Stimulated activated CD4-positive, alpha-beta T cell treated with anti-CD3 and anti-CD28 coated beads, Interleukin-1b, Interleukin-23, amount 100 ng/mL, for 24 hours (primary cell): ENCODE measurements around the gene JRKL.
"Not testable (repeated sequence)": the region's sequence is repeated elsewhere in the genome, so short reads cannot be mapped to it uniquely, and the experiment has no call there.

Experiments
- DNase-seq, 4 experiments: peaks; one replicate each; pipeline ENCODE4 v3.0.0-alpha.2; 2020; ENCODE audit warnings: low read depth in 4 of 4, low spot score in 1 of 4

Gene JRKL

DNA sequence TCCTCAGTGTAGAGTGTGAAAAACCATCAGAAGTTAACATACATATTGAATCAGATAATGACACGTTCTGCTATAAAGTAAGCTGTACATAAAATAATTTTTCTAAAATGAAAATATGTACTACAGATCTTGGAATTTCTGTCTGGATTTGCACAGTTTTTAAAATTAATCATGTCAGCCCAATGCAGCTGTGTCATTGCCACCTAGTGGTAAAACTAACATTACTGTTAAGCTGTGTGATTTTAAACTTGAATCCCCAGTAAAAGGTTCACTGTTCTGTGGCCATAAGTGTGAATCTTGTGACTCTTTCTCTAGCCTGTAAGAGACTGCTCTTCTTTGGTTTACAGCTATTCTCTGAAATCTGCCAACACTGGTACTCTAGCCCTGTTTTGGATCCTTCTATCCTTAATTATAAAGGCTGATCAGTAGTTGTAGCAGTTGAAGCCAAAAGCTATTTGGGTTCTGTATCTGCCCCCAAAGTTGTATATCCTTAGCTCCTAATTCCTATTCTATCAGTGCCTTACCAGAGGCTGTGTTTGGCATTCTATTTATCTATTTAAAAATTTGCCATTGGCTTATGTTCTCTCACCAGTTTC, 4.0 kb downstream of the JRKL start:
- no peak for DNase-seq

DNA sequence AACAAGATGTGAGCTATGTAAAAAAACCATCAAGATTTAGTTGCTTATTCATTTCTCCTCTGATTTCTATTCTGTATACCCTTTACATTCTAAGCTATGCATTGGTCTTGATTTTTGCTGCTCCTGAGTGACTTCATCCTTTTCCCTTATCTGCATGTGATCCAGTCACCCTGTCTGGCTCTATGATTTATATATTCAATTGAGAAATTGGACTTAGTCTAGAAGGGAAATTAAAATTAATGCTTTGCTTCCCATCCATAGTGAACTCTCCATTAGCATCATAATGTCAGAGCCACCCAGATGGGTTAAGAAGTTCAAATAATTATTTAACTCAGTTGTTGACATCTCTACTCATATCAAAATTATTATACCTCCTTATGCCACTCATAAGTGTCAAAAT, 5.0 kb downstream of the JRKL start:
- DNase-seq: no peak

DNA sequence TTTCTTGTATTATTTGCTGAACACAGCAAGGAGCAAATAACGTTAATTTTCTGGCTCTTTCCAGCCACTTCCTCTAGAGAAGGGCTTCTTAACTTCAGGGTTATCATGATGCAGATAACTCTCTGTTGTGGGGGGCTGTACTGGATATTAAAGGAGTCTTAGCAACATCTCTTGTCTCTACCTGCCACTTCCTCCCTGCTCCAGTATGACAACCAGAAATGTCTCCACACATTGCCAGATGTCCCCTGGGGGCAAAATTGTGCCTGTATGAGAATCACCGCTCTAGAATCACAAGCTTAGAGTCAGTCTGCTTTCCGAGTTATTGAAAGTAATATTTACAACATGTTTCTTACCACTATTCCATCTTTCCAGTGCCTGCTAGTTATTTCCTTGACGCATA, 6.8 kb downstream of the JRKL start:
- no peak for DNase-seq

DNA sequence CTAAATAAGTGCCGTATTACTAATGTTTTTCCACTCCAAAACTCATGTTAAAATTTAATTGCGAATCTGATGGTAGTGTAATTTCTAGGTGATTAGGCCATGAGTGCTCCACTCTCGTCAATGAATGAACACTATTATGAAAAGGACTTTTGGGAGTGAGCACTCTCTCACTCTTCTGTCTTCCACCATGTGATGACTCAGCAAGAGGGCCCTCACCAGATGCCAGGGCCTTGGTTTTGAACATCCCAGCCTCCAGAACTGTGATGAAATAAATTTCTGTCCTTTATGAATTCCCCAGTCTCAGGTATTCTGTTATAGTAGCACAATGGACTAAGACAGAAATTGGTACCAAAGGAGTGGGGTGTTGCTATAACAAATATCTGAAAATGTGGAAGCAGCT, 8.1 kb downstream of the JRKL start:
- DNase-seq: no peak

DNA sequence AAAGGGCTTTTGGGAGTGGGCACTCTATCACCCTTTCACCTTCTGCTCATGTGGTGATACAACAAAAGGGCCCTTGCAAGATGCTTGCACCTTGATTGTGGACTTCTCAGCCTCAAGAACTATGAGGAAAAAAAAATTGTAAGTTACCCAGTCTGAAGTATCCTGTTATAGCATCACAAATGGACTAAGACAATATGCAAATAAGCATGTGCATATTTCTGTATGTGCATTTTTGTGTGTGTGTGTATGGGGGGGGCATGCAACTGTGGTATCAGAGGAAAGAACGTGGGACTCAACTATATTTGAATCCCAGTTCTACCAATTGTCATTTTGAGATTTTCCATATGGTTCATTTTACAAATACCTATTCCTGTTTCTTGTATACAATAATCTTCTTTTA, 10.9 kb downstream of the JRKL start:
- DNase-seq: no peak

DNA sequence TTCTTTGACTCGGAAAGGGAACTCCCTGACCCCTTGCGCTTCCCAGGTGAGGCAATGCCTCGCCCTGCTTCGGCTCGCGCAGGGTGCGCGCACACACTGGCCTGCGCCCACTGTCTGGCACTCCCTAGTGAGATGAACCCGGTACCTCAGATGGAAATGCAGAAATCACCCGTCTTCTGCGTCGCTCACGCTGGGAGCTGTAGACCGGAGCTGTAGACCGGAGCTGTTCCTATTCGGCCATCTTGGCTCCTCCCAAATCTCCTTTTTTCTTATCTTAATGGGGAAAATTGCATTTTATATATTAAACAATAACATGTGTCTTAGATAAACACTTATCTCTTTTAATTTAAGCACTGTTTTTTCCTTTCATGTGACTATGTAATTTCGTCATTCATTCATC, 21.6 kb downstream of the JRKL start:
- not testable (repeated sequence) for DNase-seq

DNA sequence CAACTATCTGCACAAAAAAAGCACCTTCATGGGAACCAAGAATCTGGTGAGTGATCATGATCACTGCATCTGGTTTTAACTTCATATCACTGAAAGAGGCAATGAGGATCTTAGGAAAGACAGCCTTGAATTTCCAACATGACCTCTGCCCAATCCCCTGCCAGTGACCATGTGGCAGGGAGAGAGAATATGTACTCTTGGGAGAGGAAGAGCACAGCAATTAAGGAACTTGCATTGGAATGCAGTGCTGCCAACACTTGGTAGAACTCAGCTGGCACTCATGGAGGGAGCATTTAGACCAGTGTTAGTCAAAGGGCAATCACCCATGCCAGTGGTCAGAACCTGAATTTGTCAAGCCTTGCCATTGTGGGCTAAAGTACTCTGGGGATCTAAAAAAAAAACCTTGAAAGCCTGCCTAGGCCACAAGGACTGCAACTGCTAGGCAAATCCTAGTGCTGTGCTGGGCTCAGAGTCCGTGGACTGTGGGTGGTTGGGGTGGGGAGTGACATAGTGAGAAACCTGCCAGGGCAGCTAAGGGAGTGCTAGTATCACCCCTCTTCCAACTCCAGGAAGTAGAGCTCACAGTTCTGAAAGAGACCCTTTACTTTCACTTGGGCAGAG, 23.1 kb downstream of the JRKL start:
- no peak for DNase-seq

DNA sequence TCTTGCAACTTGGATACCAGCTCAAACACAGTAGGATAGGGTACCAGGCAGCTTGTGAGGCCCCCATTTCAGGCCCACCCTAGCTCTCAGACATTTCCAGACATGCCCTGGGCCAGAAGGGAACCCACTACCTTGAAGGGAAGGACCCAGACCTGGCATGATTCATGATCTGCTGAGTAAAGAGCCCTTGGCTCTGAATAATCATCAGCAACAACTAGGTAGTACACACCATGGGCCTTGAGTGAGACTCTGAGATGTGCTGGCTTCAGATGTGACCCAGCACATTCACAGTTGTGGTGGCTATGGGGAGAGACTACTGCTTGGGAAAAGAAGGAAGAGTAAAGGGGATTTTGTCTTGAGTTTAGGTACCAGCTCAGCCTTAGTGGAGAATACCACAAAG, 23.6 kb downstream of the JRKL start:
- no peak for DNase-seq

DNA sequence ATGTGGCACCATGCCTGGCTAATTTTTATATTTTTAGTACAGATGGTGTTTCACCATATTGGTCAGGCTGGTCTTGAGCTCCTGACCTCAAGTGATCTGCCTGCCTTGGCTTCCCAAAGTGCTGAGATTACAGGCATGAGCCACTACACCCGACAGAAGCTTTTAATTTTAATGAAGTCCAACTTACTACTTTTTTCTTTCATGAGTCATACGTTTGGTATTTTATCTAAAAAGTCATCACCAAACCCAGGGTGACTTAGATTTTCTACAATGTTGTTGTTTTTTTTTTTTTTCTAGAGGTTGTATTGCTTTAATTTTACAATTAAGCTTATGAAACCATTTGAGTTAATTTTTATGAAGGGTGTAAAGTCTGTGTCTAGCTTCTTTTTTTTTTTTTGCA, 34.9 kb downstream of the JRKL start:
- DNase-seq: no peak

DNA sequence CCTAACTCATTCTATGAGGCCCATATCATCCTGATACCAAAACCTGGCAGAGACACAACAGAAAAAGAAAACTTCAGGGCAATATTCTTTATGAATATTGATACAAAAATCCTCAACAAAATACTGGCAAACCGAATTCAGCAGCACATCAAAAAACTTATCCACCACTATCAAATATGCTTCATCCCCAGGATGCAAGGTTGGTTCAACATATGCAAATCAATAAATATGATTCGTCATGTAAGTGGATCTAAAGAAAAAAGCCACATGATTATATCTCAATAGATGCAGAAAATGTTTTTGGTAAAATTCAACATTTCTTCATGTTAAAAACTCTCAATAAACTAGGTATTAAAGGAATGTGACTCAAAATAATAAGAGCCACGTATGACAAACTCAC, 40.9 kb downstream of the JRKL start:
- no peak for DNase-seq

DNA sequence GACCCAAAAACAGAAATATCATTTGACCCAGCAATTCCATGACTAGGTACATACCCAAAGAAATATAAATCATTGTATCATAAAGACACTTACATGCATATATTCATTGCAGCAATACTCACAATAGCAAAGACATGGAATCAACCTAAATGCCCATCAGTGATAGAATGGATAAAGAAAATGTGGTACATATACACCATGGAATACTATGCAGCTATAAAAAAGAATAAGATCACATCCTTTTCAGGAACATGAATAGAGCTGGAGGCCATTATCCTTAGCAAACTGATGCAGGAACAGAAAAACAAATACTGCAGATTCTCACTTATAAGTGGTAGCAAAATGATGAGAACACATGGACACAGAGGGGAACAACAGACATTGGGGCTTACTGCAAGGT, 42.8 kb downstream of the JRKL start:
- DNase-seq: not testable (repeated sequence)
